ENCODE results near the gene TOP3B.

TOP3B gene

DNA sequence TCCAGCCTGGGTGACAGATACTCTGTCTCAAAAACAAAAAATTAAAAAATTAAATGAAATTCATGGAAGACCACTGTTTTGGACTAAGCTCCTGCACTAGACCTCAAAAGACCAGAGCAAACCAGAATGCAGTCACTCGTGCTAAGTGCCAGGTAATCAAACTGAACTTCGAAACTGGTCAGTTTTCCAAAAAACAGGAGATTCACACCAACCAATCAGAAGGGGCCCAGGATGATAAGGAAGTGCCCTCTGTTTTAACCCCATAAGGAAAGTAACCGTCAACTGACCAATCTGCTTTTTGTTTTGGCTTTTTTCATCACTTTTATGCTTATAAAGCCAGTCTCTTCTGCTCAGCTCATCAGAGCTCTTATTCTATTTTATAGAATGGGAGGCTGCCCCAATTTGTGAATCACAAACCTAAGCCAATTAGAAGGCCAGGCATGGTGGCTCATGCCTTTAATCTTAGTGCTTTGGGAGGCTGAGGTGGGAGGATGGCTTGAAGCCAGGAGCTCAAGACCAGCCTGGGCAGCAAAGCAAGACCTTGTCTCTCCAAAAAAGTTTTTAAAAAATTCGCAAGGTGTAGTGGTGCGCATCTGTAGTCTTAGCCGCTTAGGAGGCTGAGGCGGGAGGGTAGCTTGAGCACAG, 10.1 kb upstream of the TOP3B start:
- TF ChIP-seq CTCF (IDR thresholded peaks at IDR 0.05; ENCODE audit: borderline replicate concordance, control extremely low read depth, extremely low read depth, insufficient read depth, missing control alignments) = no peak
- in situ Hi-C loops (cut with MboI; ENCODE audit: low sequenced_read_pairs, unreplicated experiment) = no loop called here

DNA sequence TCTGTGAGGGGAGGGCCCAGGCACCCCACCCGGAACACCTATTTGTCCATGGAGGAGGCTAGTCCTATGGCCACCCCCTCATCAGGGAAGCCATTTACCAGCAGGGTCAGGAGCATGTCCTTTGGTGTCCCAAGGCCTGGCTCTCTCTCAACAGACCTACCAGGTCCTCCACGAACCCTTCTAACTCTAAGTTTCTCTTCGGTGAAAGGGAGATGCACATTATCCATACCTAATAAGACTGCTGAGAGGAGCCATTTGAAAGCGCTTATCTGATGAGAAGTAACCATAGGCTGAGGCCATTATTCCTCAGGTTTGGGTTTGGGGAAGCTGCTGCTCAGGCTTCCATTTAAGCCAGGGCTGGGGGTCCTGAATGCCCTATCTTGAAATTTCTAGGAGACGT, 9.2 kb upstream of the TOP3B start:
- in situ Hi-C loops (cut with MboI; ENCODE audit: low sequenced_read_pairs, unreplicated experiment) = no loop called here

More for the DNA sequence above, 10.1 kb upstream of the TOP3B start:
- no peak for DNase-seq (ENCODE audit: low spot score)

GRCh38 chr22:21991304-21991596, 8.7 kb upstream of the TOP3B start:
- in situ Hi-C loops (cut with MboI; ENCODE audit: low sequenced_read_pairs, unreplicated experiment) = no loop called here
- no peak for DNase-seq (ENCODE audit: low spot score)
- no peak for TF ChIP-seq CTCF (IDR thresholded peaks at IDR 0.05; ENCODE audit: borderline replicate concordance, control extremely low read depth, extremely low read depth, insufficient read depth, missing control alignments)

More for the DNA sequence above, 9.2 kb upstream of the TOP3B start:
- no peak for TF ChIP-seq CTCF (IDR thresholded peaks at IDR 0.05; ENCODE audit: borderline replicate concordance, control extremely low read depth, extremely low read depth, insufficient read depth, missing control alignments)
- DNase-seq (ENCODE audit: low spot score) = no peak

DNA sequence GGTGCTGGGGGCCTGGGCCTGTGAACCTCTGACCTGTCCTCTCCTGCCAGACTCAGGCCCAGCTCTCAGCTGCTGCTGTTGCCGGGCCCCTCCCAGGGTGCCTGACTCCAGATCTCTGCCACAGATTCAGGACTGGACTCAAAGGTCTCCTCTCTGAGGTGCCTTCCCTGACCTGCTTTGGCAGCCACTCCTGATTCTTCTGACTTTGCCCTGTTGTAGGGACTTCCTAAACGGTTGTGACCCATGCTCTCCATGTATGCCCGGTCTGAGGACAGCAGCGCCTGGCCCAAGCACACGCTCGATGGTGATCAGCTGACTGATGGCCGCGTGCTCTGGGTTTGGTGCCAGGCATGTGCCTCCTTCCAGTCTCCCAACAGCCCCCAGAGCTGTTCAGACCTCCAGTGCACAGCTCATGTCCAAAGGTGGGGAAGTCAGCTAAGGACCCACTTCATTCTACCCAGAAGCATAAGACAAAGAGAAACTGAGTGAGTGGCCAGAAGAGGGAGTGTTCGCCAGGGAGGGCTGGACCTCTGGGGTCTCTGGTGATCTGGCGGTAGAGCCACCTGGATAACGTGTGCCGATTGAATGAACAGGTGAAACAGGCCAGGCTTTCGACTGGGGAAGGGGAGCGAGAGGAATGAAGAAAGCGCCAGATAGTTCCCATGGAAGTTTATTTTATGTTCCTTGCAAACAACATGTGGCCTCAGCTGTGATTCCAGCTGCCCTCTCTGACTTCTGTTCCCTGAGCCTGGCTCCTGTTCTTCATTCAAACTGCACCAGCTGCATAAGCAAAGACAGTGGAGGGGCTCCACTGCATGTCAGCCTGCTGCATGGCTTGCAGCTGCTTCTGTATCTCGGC, 8.1 kb upstream of the TOP3B start:
- DNase-seq (ENCODE audit: low spot score) = no peak
- no peak for TF ChIP-seq CTCF (IDR thresholded peaks at IDR 0.05; ENCODE audit: borderline replicate concordance, control extremely low read depth, extremely low read depth, insufficient read depth, missing control alignments)
- in situ Hi-C loops (cut with MboI; ENCODE audit: low sequenced_read_pairs, unreplicated experiment) = no loop called here

DNA sequence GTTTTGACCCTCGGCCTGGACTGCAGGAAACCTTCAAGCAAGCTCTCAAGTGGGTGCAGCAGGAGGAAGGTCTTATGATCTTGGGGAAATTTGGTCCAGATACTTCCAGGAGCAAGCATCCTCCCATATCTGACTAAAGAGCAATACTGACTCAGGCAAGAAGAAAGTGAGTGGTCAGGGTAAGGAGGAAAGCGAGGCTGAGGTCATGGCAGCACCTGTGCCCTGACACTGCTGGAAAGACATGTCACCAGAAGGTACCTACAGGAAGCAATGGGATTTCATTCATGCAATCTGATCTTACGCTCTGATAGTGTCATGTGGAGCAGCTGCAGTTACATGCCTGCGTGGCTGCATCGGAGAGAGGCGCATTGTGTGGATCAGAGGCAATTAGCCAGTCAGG, 6.5 kb upstream of the TOP3B start:
- TF ChIP-seq CTCF (IDR thresholded peaks at IDR 0.05; ENCODE audit: borderline replicate concordance, control extremely low read depth, extremely low read depth, insufficient read depth, missing control alignments) = no peak
- DNase-seq (ENCODE audit: low spot score) = no peak
- in situ Hi-C loops (cut with MboI; ENCODE audit: low sequenced_read_pairs, unreplicated experiment) = no loop called here

DNA sequence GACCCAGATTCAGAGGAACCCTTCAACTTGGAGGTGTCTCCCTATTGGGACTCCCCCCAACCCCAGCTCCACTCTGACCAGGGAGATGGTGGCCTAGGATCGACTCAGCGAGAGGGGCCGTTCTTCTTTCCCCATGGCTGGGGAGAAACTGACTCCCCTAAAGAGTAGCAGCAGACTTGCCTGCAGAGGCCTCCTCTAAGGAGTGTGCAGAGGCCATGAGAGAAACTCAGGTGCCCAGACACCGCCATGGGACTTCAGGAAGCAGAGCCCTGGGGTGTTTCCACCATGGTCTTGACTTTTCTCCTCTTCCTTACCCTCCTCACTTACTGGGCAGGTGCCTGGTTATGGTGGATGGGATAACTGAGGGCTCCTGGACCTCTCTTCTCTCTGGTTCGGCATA, 2.6 kb upstream of the TOP3B start:
- no peak for TF ChIP-seq CTCF (IDR thresholded peaks at IDR 0.05; ENCODE audit: borderline replicate concordance, control extremely low read depth, extremely low read depth, insufficient read depth, missing control alignments)
- DNase-seq (ENCODE audit: low spot score) = no peak
- in situ Hi-C loops (cut with MboI; ENCODE audit: low sequenced_read_pairs, unreplicated experiment) = no loop called here
